ENCODE data around the gene CRNKL1. TPM values are rescaled to one million over a fixed set of nuclear protein-coding genes. Genes with fewer than 3 reads are reported as not detected.

Gene CRNKL1
- total RNA-seq, 2 experiments from 2014 or later, result 14.1 to 15.7 TPM

- no peaks in the 10 kb centered on the region for H3K9me3 Mint-ChIP-seq
- peaks cover 2% of the 10 kb centered on the region for H3K4me1 Mint-ChIP-seq (ENCODE audit: low read depth)
- CTCF ChIA-PET, result interaction anchor here (0.8 kb wide), 1 partner anchor 159 kb away, joined by 3 read pairs; no protein-coding TSS in a partner anchor
- H3K4me3 Mint-ChIP-seq, result no peak overlapping the region
- H3K27ac Mint-ChIP-seq, result no peak overlapping the region
- intact Hi-C loops (cut with micrococcal nuclease), result no loop called here
- peaks cover 5% of the 10 kb centered on the region for H3K27me3 Mint-ChIP-seq (ENCODE audit: low read depth)
- DNase-seq, result no peak
- no peaks in the 10 kb centered on the region for H3K36me3 Mint-ChIP-seq (ENCODE audit: low read depth)
Observed at GRCh38 chr20:20079102-20079784, 27.0 kb upstream of the CRNKL1 start.

- intact Hi-C loops (cut with micrococcal nuclease), result no loop called here
- Mint-ChIP-seq H3K27ac (no peak overlapping the region), H3K36me3 (ENCODE audit: low read depth) (no peaks in the 10 kb centered on the region), H3K4me3 (no peak overlapping the region), H3K4me1 (ENCODE audit: low read depth) (no peaks in the 10 kb centered on the region), H3K9me3 (no peaks in the 10 kb centered on the region), H3K27me3 (ENCODE audit: low read depth) (peaks cover 5% of the 10 kb centered on the region)
- CTCF ChIA-PET, result no interaction called here
- no peak for DNase-seq
Observed at GRCh38 chr20:20078041-20078440, 25.8 kb upstream of the CRNKL1 start.

- no peak overlapping the region for H3K4me3 Mint-ChIP-seq
- no peaks in the 10 kb centered on the region for H3K27me3 Mint-ChIP-seq (ENCODE audit: low read depth)
- intact Hi-C loops (cut with micrococcal nuclease), result no loop called here
- CTCF ChIA-PET, result no interaction called here
- H3K4me1 Mint-ChIP-seq (ENCODE audit: low read depth), result no peaks in the 10 kb centered on the region
- H3K9me3 Mint-ChIP-seq, result no peaks in the 10 kb centered on the region
- H3K27ac Mint-ChIP-seq, result no peak overlapping the region
- DNase-seq, result no peak
- H3K36me3 Mint-ChIP-seq (ENCODE audit: low read depth), result no peaks in the 10 kb centered on the region
Observed at GRCh38 chr20:20076297-20077065, 24.2 kb upstream of the CRNKL1 start.

- CTCF ChIA-PET, result no interaction called here
- no peaks in the 10 kb centered on the region for H3K27me3 Mint-ChIP-seq (ENCODE audit: low read depth)
- intact Hi-C loops (cut with micrococcal nuclease), result no loop called here
- no peaks in the 10 kb centered on the region for H3K9me3 Mint-ChIP-seq
- no peaks in the 10 kb centered on the region for H3K4me1 Mint-ChIP-seq (ENCODE audit: low read depth)
- H3K4me3 Mint-ChIP-seq, result no peak overlapping the region
- no peak overlapping the region for H3K27ac Mint-ChIP-seq
- H3K36me3 Mint-ChIP-seq (ENCODE audit: low read depth), result no peaks in the 10 kb centered on the region
- no peak for DNase-seq
Observed at GRCh38 chr20:20075032-20075431, 22.8 kb upstream of the CRNKL1 start.

GRCh38 chr20:20073801-20074371, 21.6 kb upstream of the CRNKL1 start:
- no peak for DNase-seq

GRCh38 chr20:20070871-20071726, 18.8 kb upstream of the CRNKL1 start:
- H3K36me3 Mint-ChIP-seq (ENCODE audit: low read depth), result no peaks in the 10 kb centered on the region
- CTCF ChIA-PET, result interaction anchor here (0.9 kb wide), 1 partner anchor 13 kb away, joined by 3 read pairs; no protein-coding TSS in a partner anchor
- H3K9me3 Mint-ChIP-seq, result no peaks in the 10 kb centered on the region
- H3K27ac Mint-ChIP-seq, result no peak overlapping the region
- no peaks in the 10 kb centered on the region for H3K4me1 Mint-ChIP-seq (ENCODE audit: low read depth)
- H3K27me3 Mint-ChIP-seq (ENCODE audit: low read depth), result no peaks in the 10 kb centered on the region
- no peak overlapping the region for H3K4me3 Mint-ChIP-seq
- intact Hi-C loops (cut with micrococcal nuclease), result no loop called here
- DNase-seq, result no peak

More at GRCh38 chr20:20073801-20074371, 21.6 kb upstream of the CRNKL1 start:
- CTCF ChIA-PET, result no interaction called here
- Mint-ChIP-seq H3K36me3 (ENCODE audit: low read depth) (no peaks in the 10 kb centered on the region), H3K27ac (no peak overlapping the region), H3K27me3 (ENCODE audit: low read depth) (no peaks in the 10 kb centered on the region), H3K4me3 (no peak overlapping the region), H3K9me3 (no peaks in the 10 kb centered on the region), H3K4me1 (ENCODE audit: low read depth) (no peaks in the 10 kb centered on the region)
- intact Hi-C loops (cut with micrococcal nuclease), result no loop called here

GRCh38 chr20:20065361-20065760, 13.1 kb upstream of the CRNKL1 start:
- H3K9me3 Mint-ChIP-seq, result no peaks in the 10 kb centered on the region
- H3K27ac Mint-ChIP-seq, result no peak overlapping the region
- H3K4me3 Mint-ChIP-seq, result no peak overlapping the region
- CTCF ChIA-PET, result no interaction called here
- intact Hi-C loops (cut with micrococcal nuclease), result no loop called here
- no peaks in the 10 kb centered on the region for H3K4me1 Mint-ChIP-seq (ENCODE audit: low read depth)
- DNase-seq, result no peak
- H3K36me3 Mint-ChIP-seq (ENCODE audit: low read depth), result no peaks in the 10 kb centered on the region
- H3K27me3 Mint-ChIP-seq (ENCODE audit: low read depth), result peaks cover 15% of the 10 kb centered on the region

- Mint-ChIP-seq H3K9me3 (no peaks in the 10 kb centered on the region), H3K4me3 (no peak overlapping the region), H3K4me1 (ENCODE audit: low read depth) (no peaks in the 10 kb centered on the region), H3K36me3 (ENCODE audit: low read depth) (no peaks in the 10 kb centered on the region), H3K27ac (no peak overlapping the region), H3K27me3 (ENCODE audit: low read depth) (peaks cover 15% of the 10 kb centered on the region)
- no peak for DNase-seq
- CTCF ChIA-PET, result no interaction called here
- intact Hi-C loops (cut with micrococcal nuclease), result no loop called here
Observed at GRCh38 chr20:20063941-20064702, 11.9 kb upstream of the CRNKL1 start.

GRCh38 chr20:20060234-20060998, 8.2 kb upstream of the CRNKL1 start:
- Mint-ChIP-seq H3K36me3 (ENCODE audit: low read depth) (no peaks in the 10 kb centered on the region), H3K27me3 (ENCODE audit: low read depth) (peaks cover 17% of the 10 kb centered on the region), H3K27ac (no peak overlapping the region), H3K4me3 (no peak overlapping the region), H3K9me3 (no peaks in the 10 kb centered on the region), H3K4me1 (ENCODE audit: low read depth) (no peaks in the 10 kb centered on the region)
- intact Hi-C loops (cut with micrococcal nuclease), result no loop called here
- DNase-seq, result no peak
- CTCF ChIA-PET, result no interaction called here

- Mint-ChIP-seq H3K27me3 (ENCODE audit: low read depth) (peaks cover 5% of the 10 kb centered on the region), H3K27ac (peak overlapping the region; percentile 96), H3K4me3 (peak overlapping the region; percentile 97), H3K9me3 (no peaks in the 10 kb centered on the region), H3K4me1 (ENCODE audit: low read depth) (peaks cover 14% of the 10 kb centered on the region), H3K36me3 (ENCODE audit: low read depth) (peaks cover 21% of the 10 kb centered on the region)
- no peak for DNase-seq
- intact Hi-C loops (cut with micrococcal nuclease), result loop anchor here (1.0 to 10.0 kb wide), 6 partner anchors 34 to 1544 kb away; partner anchors contain the start of genes KIZ, NAA20, RALGAPA2 and SEC23B
- CTCF ChIA-PET, result interaction anchor here (0.7 to 3.2 kb wide), 4 partner anchors 36 to 1184 kb away, joined by 3 to 18 read pairs (median 3); partner anchors contain the start of gene NAA20
Observed at GRCh38 chr20:20051767-20052073, 546 bp downstream of the CRNKL1 start.

- DNase-seq, result no peak
- H3K9me3 Mint-ChIP-seq, result no peaks in the 10 kb centered on the region
- CTCF ChIA-PET, result no interaction called here
- H3K27me3 Mint-ChIP-seq (ENCODE audit: low read depth), result no peaks in the 10 kb centered on the region
- H3K27ac Mint-ChIP-seq, result no peak overlapping the region
- no peak overlapping the region for H3K4me3 Mint-ChIP-seq
- peaks cover 5% of the 10 kb centered on the region for H3K4me1 Mint-ChIP-seq (ENCODE audit: low read depth)
- intact Hi-C loops (cut with micrococcal nuclease), result no loop called here
- peaks cover 49% of the 10 kb centered on the region for H3K36me3 Mint-ChIP-seq (ENCODE audit: low read depth)
Observed at GRCh38 chr20:20039752-20040387, 12.4 kb downstream of the CRNKL1 start.

Measured in activated naive CD4-positive, alpha-beta T cell treated with anti-CD3 and anti-CD28 coated beads for 36 hours (primary cell).